ENCODE data around the gene COL24A1. TPM values are rescaled to one million over a fixed set of nuclear protein-coding genes. Genes with fewer than 3 reads are reported as not detected.
A peak's percentile ranks its signal among the peaks of the same experiment; 100 is the strongest.
"Not testable (repeated sequence)": the region's sequence is repeated elsewhere in the genome, so short reads cannot be mapped to it uniquely, and the experiment has no call there.

Gene COL24A1
- polyA plus RNA-seq, 3 donors from 2014 or later: 0.09 TPM; not detected in 2

GRCh38 chr1:86146566-86146965, 10.0 kb downstream of the COL24A1 start:
- Mint-ChIP-seq H3K27ac (no peak overlapping the region), H3K27me3 (ENCODE audit: low read depth in 3 of 3) (peaks cover 0 to 2% (median 0%) of the 10 kb centered on the region in 3 donors), H3K4me3 (no peak overlapping the region), H3K36me3 (no peaks in the 10 kb centered on the region), H3K9me3 (peaks cover 0 to 2% (median 0%) of the 10 kb centered on the region in 6 donors), H3K4me1 (no peaks in the 10 kb centered on the region)
- DNase-seq: no peak

DNA sequence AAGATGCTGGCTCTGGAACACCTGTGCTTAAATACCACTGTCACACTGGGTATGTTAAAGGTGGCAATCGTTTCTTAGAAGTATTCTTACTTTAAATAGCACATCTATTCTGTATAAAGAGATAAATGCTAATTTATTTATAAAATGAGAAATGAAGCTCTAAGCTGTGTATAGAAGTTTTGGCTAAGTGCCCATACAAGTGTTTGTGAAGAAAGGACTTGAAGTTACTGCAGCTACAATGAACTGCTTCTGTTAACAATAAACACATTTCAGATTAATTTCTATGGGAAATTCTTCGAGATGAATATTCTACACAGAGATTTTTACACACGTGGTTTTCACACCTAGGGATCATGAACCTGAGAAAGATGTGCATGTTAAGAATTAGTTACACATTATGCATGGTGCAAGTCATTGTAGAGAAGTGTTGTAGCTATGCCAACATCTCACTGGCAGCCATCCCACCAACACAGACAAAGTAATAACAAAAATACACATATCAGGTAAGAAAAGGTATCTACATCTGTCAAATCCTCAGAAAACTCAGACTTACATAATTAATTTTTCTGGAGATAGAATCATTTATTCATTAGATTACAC, 16.2 kb downstream of the COL24A1 start:
- Mint-ChIP-seq H3K36me3 (no peaks in the 10 kb centered on the region), H3K4me3 (no peak overlapping the region), H3K27ac (no peak overlapping the region), H3K4me1 (peaks cover 3 to 12% of the 10 kb centered on the region in 2 donors), H3K9me3 (peaks cover 0 to 12% (median 5%) of the 10 kb centered on the region in 6 donors), H3K27me3 (ENCODE audit: low read depth in 3 of 3) (peaks cover 0 to 3% (median 2%) of the 10 kb centered on the region in 3 donors)
- no peak for DNase-seq

DNA sequence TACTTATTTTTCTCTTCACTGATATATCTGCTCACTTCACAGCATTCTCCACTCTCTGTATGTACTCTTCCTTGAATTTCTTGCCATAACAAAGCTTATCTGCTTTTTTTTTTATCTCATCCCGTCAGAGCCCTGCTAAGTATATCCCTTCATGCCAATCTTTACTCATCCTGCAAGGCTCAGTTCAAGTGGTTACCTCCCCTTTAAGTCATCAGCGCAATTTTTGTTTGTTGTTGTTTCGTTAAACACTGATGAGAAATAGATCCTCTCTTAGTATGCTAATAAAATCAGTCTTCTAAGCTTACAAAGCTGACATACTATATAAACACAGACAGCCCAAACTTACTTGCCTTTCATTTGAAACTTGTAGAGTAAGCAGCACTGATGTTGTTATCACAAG, 17.8 kb downstream of the COL24A1 start:
- DNase-seq: no peak
- Mint-ChIP-seq H3K9me3 (peaks cover 0 to 15% (median 7%) of the 10 kb centered on the region in 6 donors), H3K36me3 (no peaks in the 10 kb centered on the region), H3K27me3 (ENCODE audit: low read depth in 3 of 3) (peaks cover 0 to 3% (median 2%) of the 10 kb centered on the region in 3 donors), H3K4me1 (peaks cover 3 to 12% of the 10 kb centered on the region in 2 donors), H3K4me3 (no peak overlapping the region), H3K27ac (no peak overlapping the region)

GRCh38 chr1:86137436-86137835, 19.1 kb downstream of the COL24A1 start:
- Mint-ChIP-seq H3K27me3 (ENCODE audit: low read depth in 3 of 3) (peaks cover 0 to 3% (median 2%) of the 10 kb centered on the region in 3 donors), H3K4me1 (peaks cover 3 to 12% of the 10 kb centered on the region in 2 donors), H3K36me3 (no peaks in the 10 kb centered on the region)

DNA sequence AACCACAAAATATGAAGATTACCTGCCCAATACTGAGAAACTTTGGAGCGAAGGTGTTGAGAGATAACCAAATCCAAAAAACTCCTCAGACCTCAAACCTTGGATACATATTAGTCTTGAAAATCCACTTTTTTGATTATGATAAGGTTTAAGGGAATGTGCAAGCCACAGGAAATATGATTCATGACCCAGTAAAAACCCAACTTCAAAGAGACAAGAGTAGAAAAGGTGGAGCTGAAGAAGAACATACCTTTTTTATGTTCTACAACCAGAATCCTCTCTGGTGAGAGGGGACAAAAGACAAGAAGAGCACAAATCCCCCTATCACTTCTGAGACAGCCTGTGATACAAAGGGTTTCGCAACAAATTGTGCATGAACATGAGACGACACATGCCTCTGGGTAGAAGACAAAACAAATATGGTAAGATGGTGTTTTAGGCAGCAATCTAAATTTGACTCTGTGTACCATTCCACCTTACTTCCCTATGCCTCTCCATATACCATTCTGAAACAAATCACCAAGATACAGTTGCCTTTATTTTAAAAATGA, 37.3 kb downstream of the COL24A1 start:
- peaks cover 0 to 14% (median 4%) of the 10 kb centered on the region in 6 donors for H3K9me3 Mint-ChIP-seq
- H3K4me3 Mint-ChIP-seq: peak overlapping the region in 1 of 5 donors; percentile 37
- peaks cover 0 to 3% (median 0%) of the 10 kb centered on the region in 3 donors for H3K27me3 Mint-ChIP-seq (ENCODE audit: low read depth in 3 of 3)
- H3K36me3 Mint-ChIP-seq: no peaks in the 10 kb centered on the region
- peaks cover 0 to 6% of the 10 kb centered on the region in 2 donors for H3K4me1 Mint-ChIP-seq
- peak in 1 of 3 donors; percentile 9 for DNase-seq
- H3K27ac Mint-ChIP-seq: no peak overlapping the region

More at GRCh38 chr1:86137436-86137835, 19.1 kb downstream of the COL24A1 start:
- H3K4me3 Mint-ChIP-seq: no peak overlapping the region
- DNase-seq: no peak
- H3K9me3 Mint-ChIP-seq: peaks cover 0 to 15% (median 7%) of the 10 kb centered on the region in 6 donors
- no peak overlapping the region for H3K27ac Mint-ChIP-seq

DNA sequence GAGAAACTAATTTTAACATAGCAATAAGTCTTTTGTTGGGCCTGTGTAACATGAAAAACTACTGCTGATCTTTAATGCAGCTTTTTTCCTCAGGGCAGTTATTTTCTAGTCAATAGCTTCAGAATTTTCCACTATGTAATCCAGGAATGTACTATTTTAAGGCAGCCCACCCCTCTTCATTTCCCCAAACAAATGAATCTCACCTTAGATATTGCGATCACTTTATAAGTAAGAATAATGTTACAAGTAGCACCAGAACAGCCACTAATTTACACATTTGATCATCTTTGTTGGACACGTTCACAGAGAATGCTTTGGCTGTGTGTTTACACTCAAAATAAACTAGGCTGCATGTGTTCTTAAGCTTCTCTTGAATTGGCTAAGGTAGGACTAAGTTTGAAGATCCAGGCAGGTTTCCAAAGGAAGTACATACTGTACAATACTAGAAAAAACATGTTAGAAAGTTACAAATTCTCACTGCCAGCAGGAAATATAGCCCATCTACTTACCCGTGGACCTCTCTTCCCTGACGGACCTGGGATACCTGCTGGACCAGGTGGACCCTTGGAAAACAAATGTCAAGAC, 41.7 kb downstream of the COL24A1 start:
- no peak for DNase-seq
- H3K36me3 Mint-ChIP-seq: no peaks in the 10 kb centered on the region

GRCh38 chr1:86114236-86114635, 42.3 kb downstream of the COL24A1 start:
- no peak for DNase-seq
- peaks cover 0 to 2% (median 0%) of the 10 kb centered on the region in 3 donors for H3K27me3 Mint-ChIP-seq (ENCODE audit: low read depth in 3 of 3)
- peaks cover 0 to 14% (median 5%) of the 10 kb centered on the region in 6 donors for H3K9me3 Mint-ChIP-seq
- H3K4me3 Mint-ChIP-seq: no peak overlapping the region
- no peak overlapping the region for H3K27ac Mint-ChIP-seq
- H3K36me3 Mint-ChIP-seq: no peaks in the 10 kb centered on the region
- peaks cover 0 to 4% of the 10 kb centered on the region in 2 donors for H3K4me1 Mint-ChIP-seq

More for the DNA sequence above, 41.7 kb downstream of the COL24A1 start:
- Mint-ChIP-seq H3K9me3 (peaks cover 0 to 14% (median 6%) of the 10 kb centered on the region in 6 donors), H3K27ac (no peak overlapping the region), H3K4me1 (peaks cover 0 to 6% of the 10 kb centered on the region in 2 donors), H3K27me3 (ENCODE audit: low read depth in 3 of 3) (peaks cover 0 to 2% (median 0%) of the 10 kb centered on the region in 3 donors), H3K4me3 (no peak overlapping the region)

DNA sequence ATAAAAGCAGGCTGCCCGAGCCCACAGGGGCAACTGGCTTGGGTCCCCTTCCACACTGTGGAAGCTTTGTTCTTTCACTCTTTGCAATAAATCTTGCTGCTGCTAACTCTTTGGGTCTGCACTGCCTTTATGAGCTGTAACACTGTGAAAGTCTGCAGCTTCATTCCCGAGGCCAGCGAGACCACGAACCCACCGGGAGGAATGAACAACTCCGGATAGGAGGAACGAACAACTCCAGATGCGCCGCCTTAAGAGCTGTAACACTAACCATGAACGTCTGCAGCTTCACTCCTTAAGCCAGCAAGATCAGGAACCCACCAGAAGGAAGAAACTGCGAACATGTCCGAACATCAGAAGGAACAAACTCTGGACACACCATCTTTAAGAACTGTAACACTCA, 45.0 kb downstream of the COL24A1 start:
- H3K27me3 Mint-ChIP-seq (ENCODE audit: low read depth in 3 of 3); H3K9me3 Mint-ChIP-seq; H3K36me3 Mint-ChIP-seq; DNase-seq; H3K4me3 Mint-ChIP-seq; H3K27ac Mint-ChIP-seq; H3K4me1 Mint-ChIP-seq: not testable (repeated sequence)

GRCh38 chr1:86110451-86111129, 46.0 kb downstream of the COL24A1 start:
- no peaks in the 10 kb centered on the region for H3K27me3 Mint-ChIP-seq (ENCODE audit: low read depth in 3 of 3)
- H3K27ac Mint-ChIP-seq: no peak overlapping the region
- H3K4me1 Mint-ChIP-seq: no peaks in the 10 kb centered on the region
- no peaks in the 10 kb centered on the region for H3K36me3 Mint-ChIP-seq
- no peak for DNase-seq
- H3K4me3 Mint-ChIP-seq: no peak overlapping the region
- peaks cover 0 to 6% (median 5%) of the 10 kb centered on the region in 6 donors for H3K9me3 Mint-ChIP-seq

DNA sequence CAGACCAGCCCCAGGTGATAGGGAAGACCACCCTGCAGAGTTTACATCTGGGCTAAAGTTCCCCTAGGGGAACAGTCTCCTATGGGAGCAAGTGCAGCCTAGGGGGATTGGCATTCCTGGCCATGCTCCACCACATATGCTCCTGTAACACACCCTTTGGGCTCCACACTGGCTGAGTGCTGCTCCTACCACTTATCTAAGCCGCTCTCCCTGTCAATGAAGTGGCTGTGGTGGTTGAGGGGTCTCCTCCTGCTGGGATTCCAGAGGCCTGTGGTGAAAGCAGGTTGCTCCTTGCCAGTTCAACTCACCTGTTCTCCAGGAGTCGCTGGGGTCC, 51.1 kb downstream of the COL24A1 start:
- H3K4me1 Mint-ChIP-seq: no peaks in the 10 kb centered on the region
- H3K27ac Mint-ChIP-seq: no peak overlapping the region
- H3K4me3 Mint-ChIP-seq: no peak overlapping the region
- H3K36me3 Mint-ChIP-seq: no peaks in the 10 kb centered on the region
- no peak for DNase-seq
- peaks cover 0 to 13% (median 5%) of the 10 kb centered on the region in 6 donors for H3K9me3 Mint-ChIP-seq
- H3K27me3 Mint-ChIP-seq (ENCODE audit: low read depth in 3 of 3): peaks cover 0 to 2% (median 0%) of the 10 kb centered on the region in 3 donors

GRCh38 chr1:86104606-86105532, 51.7 kb downstream of the COL24A1 start:
- Mint-ChIP-seq H3K4me3 (no peak overlapping the region), H3K27me3 (ENCODE audit: low read depth in 3 of 3) (peaks cover 0 to 2% (median 0%) of the 10 kb centered on the region in 3 donors), H3K4me1 (no peaks in the 10 kb centered on the region), H3K9me3 (peaks cover 0 to 13% (median 5%) of the 10 kb centered on the region in 6 donors), H3K36me3 (no peaks in the 10 kb centered on the region), H3K27ac (no peak overlapping the region)
- DNase-seq: no peak

GRCh38 chr1:86101616-86102015, 55.0 kb downstream of the COL24A1 start:
- no peak overlapping the region for H3K27ac Mint-ChIP-seq
- H3K36me3 Mint-ChIP-seq: no peaks in the 10 kb centered on the region
- no peak for DNase-seq
- H3K9me3 Mint-ChIP-seq: peaks cover 0 to 8% (median 5%) of the 10 kb centered on the region in 6 donors
- no peak overlapping the region for H3K4me3 Mint-ChIP-seq
- H3K4me1 Mint-ChIP-seq: peaks cover 2 to 13% of the 10 kb centered on the region in 2 donors
- H3K27me3 Mint-ChIP-seq (ENCODE audit: low read depth in 3 of 3): peaks cover 0 to 4% (median 0%) of the 10 kb centered on the region in 3 donors

- Mint-ChIP-seq H3K4me1 (peaks cover 2 to 13% of the 10 kb centered on the region in 2 donors), H3K36me3 (no peaks in the 10 kb centered on the region), H3K27me3 (ENCODE audit: low read depth in 3 of 3) (peaks cover 0 to 4% (median 0%) of the 10 kb centered on the region in 3 donors), H3K4me3 (no peak overlapping the region), H3K9me3 (peaks cover 0 to 9% (median 6%) of the 10 kb centered on the region in 6 donors), H3K27ac (no peak overlapping the region)
- no peak for DNase-seq
Measured at GRCh38 chr1:86100401-86100800, 56.2 kb downstream of the COL24A1 start.

Measured in immature natural killer cell (primary cell).